GM12865 (cell line): ENCODE results near the gene SUGCT.

Experiments used
- DNase-seq: peaks from one replicate; pipeline ENCODE4 v3.0.0; 2010; ENCODE audit warnings: low read depth
- H3K4me3 ChIP-seq: 2 replicates; pipeline ENCODE4 v1.5.1; 2011; ENCODE audit warnings: mild to moderate bottlenecking, low read depth, low read length, control low read depth
- TF ChIP-seq, protein P1 (sequence below): IDR thresholded peaks from 2 replicates; pipeline ENCODE4 v1.5.1; 2011; ENCODE audit warnings: low read length, control low read depth, low read depth, inconsistent platforms; ENCODE audit not compliant: insufficient read depth; ENCODE audit errors: missing control alignments

The SUGCT gene

DNA sequence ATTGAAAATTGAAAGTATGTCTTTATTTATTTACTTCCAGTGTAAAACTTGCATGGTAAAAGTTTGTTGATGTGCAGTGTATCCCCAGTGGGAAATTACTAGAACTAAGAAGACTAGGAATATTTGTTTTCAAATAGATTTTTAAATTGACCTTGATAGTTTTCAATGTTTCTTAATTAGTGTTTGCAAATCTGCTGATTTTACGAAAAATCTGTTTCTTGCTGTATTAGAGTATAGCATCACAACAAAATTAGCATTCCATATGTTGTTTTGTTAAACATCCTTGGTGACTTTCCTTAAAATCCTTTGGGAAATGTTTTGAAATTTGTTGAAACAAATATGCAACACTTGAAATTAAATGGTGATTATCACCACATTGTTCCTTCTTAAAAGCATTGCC lies 425.9 kb downstream of the SUGCT start:
- H3K4me3 ChIP-seq, result no peak overlapping the region
- TF ChIP-seq, protein P1, sequence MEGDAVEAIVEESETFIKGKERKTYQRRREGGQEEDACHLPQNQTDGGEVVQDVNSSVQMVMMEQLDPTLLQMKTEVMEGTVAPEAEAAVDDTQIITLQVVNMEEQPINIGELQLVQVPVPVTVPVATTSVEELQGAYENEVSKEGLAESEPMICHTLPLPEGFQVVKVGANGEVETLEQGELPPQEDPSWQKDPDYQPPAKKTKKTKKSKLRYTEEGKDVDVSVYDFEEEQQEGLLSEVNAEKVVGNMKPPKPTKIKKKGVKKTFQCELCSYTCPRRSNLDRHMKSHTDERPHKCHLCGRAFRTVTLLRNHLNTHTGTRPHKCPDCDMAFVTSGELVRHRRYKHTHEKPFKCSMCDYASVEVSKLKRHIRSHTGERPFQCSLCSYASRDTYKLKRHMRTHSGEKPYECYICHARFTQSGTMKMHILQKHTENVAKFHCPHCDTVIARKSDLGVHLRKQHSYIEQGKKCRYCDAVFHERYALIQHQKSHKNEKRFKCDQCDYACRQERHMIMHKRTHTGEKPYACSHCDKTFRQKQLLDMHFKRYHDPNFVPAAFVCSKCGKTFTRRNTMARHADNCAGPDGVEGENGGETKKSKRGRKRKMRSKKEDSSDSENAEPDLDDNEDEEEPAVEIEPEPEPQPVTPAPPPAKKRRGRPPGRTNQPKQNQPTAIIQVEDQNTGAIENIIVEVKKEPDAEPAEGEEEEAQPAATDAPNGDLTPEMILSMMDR, result no peak
- DNase-seq, result no peak

DNA sequence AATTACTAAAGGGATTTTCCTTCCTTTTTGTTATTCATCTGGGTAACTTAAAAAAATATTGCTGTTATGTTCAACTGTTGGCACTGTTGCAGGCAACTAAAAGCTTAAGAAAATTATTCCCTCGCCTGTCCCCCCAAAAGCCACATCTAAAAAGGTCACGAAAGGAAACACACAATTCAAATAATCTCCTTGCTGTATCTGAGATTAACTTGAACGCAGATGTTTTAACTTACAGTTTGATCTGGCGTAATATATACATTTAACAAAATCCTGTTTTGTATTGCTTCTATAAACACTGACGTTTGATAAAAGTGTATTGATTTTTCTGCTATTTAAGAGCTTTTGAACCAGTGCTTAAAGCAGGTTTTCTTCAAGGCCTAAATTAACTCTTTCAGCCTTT lies 432.1 kb downstream of the SUGCT start:
- TF ChIP-seq, protein P1, result no peak

DNA sequence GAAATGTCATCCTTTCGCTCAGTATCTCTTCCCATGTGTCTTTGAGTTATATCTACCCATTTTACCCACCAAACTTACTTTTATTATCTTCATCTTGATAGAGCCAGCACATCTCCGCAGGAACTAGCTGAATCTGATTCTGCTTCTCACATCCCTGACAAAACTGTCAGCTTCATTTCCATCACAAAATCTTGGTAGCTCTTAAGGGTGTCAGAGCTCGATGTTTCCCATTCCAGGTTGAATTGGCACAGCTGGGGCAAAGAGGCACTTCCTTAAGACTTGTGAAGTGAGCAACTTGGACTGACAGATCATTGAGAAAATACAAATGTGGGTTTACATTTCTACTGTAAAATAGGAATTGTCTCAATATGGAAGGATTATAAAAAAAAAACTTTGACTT lies 434.5 kb downstream of the SUGCT start:
- no peak overlapping the region for H3K4me3 ChIP-seq
- TF ChIP-seq, protein P1, result no peak
- DNase-seq, result no peak

More for the DNA sequence above, 432.1 kb downstream of the SUGCT start:
- no peak for DNase-seq
- H3K4me3 ChIP-seq, result no peak overlapping the region

DNA sequence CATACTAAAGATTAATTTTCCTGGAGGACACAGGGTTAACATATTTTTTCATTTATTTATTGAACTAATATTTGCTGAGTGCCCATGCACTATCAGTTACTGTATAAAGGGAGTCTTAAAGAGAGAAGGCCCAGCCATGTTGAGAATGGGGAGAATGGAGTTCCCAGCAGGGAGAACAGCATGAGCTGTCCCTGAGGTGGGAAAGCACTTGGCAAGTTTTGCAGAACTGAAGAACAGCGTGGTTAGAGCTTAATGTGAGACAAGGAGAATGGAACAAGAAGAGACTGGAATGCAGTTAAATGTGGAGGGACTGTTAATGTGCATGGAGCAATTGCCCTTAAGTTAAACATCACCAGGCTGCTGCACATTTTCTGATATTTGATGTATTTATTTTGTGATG lies 435.4 kb downstream of the SUGCT start:
- TF ChIP-seq, protein P1, result no peak
- DNase-seq, result no peak
- no peak overlapping the region for H3K4me3 ChIP-seq

DNA sequence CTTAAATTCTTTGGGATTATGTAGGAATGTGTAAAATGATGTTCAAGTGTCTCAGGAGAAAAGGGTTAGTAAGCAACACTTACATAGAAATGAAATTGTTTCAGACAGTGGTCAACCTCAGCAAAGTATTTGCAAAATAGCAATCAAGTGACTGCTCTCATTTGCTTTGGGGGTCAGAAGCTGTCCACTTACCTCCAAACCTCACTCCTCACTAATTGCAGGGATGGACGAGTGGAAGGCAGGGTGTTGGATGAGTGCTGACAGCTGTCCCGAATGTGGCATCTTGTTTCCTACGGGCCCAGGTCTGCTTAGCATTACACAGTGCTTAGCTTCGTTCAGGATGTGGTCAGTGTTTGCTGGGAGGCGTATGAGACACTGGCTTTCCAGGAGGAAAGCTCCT lies 437.0 kb downstream of the SUGCT start:
- DNase-seq, result no peak
- H3K4me3 ChIP-seq, result no peak overlapping the region
- TF ChIP-seq, protein P1, result no peak

DNA sequence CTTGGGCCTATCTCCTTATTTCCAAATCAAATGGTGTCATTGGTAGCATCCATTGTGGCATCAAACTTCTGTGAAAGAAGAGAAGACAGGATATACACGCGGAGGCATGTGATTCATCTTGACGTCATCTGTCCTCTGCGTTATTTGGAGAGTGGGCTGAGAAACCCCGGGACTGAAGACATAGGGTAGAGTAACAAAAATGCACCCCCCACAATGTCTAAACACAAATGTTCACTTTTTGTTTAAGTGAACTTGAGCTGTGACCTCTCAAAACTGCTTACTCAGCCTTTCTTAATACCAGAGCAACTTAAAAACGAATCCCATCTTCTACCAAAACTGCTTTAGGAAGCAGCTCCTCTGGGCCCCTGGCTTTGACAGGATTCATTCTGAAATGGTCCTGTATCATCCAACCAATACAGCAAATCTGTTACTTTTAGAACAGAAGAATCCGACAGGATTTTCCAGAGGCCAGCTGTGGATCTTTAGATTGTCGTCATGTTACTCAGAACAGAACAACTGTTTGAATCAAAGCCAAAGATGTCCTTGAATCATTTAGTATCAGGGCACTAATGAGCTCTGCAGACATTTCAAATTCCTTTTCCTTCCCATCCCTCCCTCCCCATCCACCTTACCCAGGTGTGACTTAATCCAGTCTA lies 438.1 kb downstream of the SUGCT start:
- H3K4me3 ChIP-seq, result no peak overlapping the region
- TF ChIP-seq, protein P1, result no peak
- DNase-seq, result no peak

DNA sequence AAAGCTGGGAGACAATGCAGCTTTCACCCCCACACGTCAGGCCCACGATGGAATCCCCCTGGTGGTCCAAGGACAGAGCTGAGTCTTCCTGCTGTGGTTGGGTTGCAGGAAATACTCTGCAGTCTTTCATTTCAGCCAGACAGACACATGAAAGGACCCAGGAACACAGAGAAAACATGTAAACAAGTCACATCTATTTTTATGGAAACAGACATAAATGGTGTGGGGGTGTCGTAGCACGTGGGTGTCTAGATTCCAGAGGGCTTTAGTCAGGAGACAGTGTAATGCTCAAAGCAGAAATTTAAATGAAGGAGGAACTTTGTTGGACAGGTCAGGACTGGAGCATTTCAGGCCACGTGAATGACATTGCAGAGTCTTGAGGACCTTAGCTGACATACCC lies 444.6 kb downstream of the SUGCT start:
- no peak for DNase-seq
- H3K4me3 ChIP-seq, result no peak overlapping the region
- TF ChIP-seq, protein P1, result no peak
